ENCODE measurements around the gene GRID2.
"Not testable (repeated sequence)": the region's sequence is repeated elsewhere in the genome, so short reads cannot be mapped to it uniquely, and the experiment has no call there.

The GRID2 gene

GRCh38 chr4:93337196-93337595 is 1033.4 kb downstream of the GRID2 start:
- no peaks in the 10 kb centered on the region for H3K4me1 ChIP-seq (ENCODE audit: control insufficient read depth, insufficient read depth, low read length)
- no peak overlapping the region for H3K27ac ChIP-seq (ENCODE audit: low read depth, low read length)
- H3K27me3 ChIP-seq (ENCODE audit: control insufficient read depth, insufficient read depth, low read length) = no peaks in the 10 kb centered on the region
- no peak overlapping the region for H3K9ac ChIP-seq (ENCODE audit: low read length)
- no peaks in the 10 kb centered on the region for H3K36me3 ChIP-seq (ENCODE audit: control insufficient read depth, insufficient read depth, low read length)
- H3K4me3 ChIP-seq (ENCODE audit: low read length) = no peak overlapping the region

- no peaks in the 10 kb centered on the region for H3K36me3 ChIP-seq (ENCODE audit: control insufficient read depth, insufficient read depth, low read length)
- H3K27ac ChIP-seq (ENCODE audit: low read depth, low read length) = no peak overlapping the region
- H3K4me1 ChIP-seq (ENCODE audit: control insufficient read depth, insufficient read depth, low read length) = no peaks in the 10 kb centered on the region
Observed at GRCh38 chr4:93342738-93343137, 1039.0 kb downstream of the GRID2 start.

DNA sequence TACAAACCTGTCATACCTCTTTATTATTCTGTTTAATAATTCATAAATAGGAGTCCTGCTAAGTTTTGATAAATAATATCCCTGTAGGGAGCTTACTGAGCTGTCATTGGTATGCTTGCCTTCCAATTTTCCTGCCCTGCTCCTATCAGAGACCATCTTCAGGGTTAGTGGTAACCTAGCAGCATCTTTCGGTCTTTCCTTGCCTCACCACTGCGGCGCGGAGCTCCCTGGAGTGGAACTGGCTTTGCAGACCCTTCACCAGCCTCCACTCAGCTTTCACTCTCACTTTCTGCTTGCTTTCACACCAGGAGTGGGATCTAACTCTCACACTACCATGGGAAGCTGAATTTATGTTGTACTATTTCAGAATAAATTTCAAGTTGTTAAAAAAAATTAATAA is 1043.1 kb downstream of the GRID2 start:
- H3K27me3 ChIP-seq (ENCODE audit: control insufficient read depth, insufficient read depth, low read length) = no peaks in the 10 kb centered on the region
- H3K27ac ChIP-seq (ENCODE audit: low read depth, low read length) = no peak overlapping the region
- H3K4me1 ChIP-seq (ENCODE audit: control insufficient read depth, insufficient read depth, low read length) = no peaks in the 10 kb centered on the region
- no peak overlapping the region for H3K4me3 ChIP-seq (ENCODE audit: low read length)
- H3K36me3 ChIP-seq (ENCODE audit: control insufficient read depth, insufficient read depth, low read length) = no peaks in the 10 kb centered on the region
- H3K9ac ChIP-seq (ENCODE audit: low read length) = no peak overlapping the region

More at GRCh38 chr4:93342738-93343137, 1039.0 kb downstream of the GRID2 start:
- Histone ChIP-seq H3K4me3 (ENCODE audit: low read length) (no peak overlapping the region), H3K27me3 (ENCODE audit: control insufficient read depth, insufficient read depth, low read length) (no peaks in the 10 kb centered on the region), H3K9ac (ENCODE audit: low read length) (no peak overlapping the region)

DNA sequence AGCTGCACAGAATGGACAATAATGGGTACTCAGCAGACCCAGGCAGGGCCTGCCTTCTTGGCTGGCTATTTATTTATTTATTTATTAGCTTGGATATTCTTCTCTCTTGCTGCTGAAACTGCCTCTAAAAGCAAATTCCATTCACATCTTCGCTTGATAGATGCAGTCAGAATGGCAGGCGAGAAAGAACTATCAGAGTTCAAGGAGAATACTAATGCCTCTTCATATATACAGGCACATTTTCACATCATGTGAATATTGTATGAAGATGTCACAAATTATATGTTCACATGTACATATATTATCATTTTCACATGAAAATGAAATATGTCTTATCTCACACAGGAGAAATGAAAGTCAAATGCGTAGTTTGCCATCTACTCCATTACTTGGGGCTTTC is 1045.1 kb downstream of the GRID2 start:
- H3K4me1 ChIP-seq (ENCODE audit: control insufficient read depth, insufficient read depth, low read length) = no peaks in the 10 kb centered on the region
- no peak overlapping the region for H3K9ac ChIP-seq (ENCODE audit: low read length)
- H3K4me3 ChIP-seq (ENCODE audit: low read length) = no peak overlapping the region
- no peaks in the 10 kb centered on the region for H3K27me3 ChIP-seq (ENCODE audit: control insufficient read depth, insufficient read depth, low read length)
- no peaks in the 10 kb centered on the region for H3K36me3 ChIP-seq (ENCODE audit: control insufficient read depth, insufficient read depth, low read length)
- no peak overlapping the region for H3K27ac ChIP-seq (ENCODE audit: low read depth, low read length)

- no peak overlapping the region for H3K9ac ChIP-seq (ENCODE audit: low read length)
- H3K27me3 ChIP-seq (ENCODE audit: control insufficient read depth, insufficient read depth, low read length) = no peaks in the 10 kb centered on the region
- no peaks in the 10 kb centered on the region for H3K4me1 ChIP-seq (ENCODE audit: control insufficient read depth, insufficient read depth, low read length)
- H3K4me3 ChIP-seq (ENCODE audit: low read length) = no peak overlapping the region
- H3K27ac ChIP-seq (ENCODE audit: low read depth, low read length) = no peak overlapping the region
- H3K36me3 ChIP-seq (ENCODE audit: control insufficient read depth, insufficient read depth, low read length) = no peaks in the 10 kb centered on the region
Observed at GRCh38 chr4:93351846-93352245, 1048.1 kb downstream of the GRID2 start.

DNA sequence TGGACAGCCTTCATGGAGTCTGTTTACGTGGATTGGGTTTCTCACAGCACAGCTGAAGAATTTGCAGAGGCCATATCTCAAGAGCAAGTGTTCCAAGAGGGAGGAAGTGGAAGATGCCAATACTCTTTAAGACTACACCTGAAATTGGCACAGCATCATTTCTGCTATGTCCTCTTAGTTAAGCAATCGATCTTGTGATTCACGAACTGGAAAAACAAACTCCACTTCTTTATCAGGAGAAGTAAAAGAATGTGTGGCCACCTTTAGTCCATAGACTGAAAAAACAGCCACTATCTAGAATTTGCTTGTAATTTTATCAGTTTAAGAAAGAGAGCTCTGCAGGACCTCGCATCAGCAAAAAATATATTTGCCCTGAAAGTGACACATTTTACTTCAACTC is 1051.6 kb downstream of the GRID2 start:
- H3K4me1 ChIP-seq (ENCODE audit: control insufficient read depth, insufficient read depth, low read length) = no peaks in the 10 kb centered on the region
- H3K9ac ChIP-seq (ENCODE audit: low read length) = no peak overlapping the region
- H3K36me3 ChIP-seq (ENCODE audit: control insufficient read depth, insufficient read depth, low read length) = no peaks in the 10 kb centered on the region
- H3K27ac ChIP-seq (ENCODE audit: low read depth, low read length) = no peak overlapping the region
- H3K4me3 ChIP-seq (ENCODE audit: low read length) = no peak overlapping the region
- H3K27me3 ChIP-seq (ENCODE audit: control insufficient read depth, insufficient read depth, low read length) = no peaks in the 10 kb centered on the region

GRCh38 chr4:93359586-93359985 is 1055.8 kb downstream of the GRID2 start:
- no peaks in the 10 kb centered on the region for H3K27me3 ChIP-seq (ENCODE audit: control insufficient read depth, insufficient read depth, low read length)
- no peak overlapping the region for H3K9ac ChIP-seq (ENCODE audit: low read length)
- H3K4me1 ChIP-seq (ENCODE audit: control insufficient read depth, insufficient read depth, low read length) = no peaks in the 10 kb centered on the region
- H3K36me3 ChIP-seq (ENCODE audit: control insufficient read depth, insufficient read depth, low read length) = no peaks in the 10 kb centered on the region
- H3K4me3 ChIP-seq (ENCODE audit: low read length) = no peak overlapping the region
- no peak overlapping the region for H3K27ac ChIP-seq (ENCODE audit: low read depth, low read length)

DNA sequence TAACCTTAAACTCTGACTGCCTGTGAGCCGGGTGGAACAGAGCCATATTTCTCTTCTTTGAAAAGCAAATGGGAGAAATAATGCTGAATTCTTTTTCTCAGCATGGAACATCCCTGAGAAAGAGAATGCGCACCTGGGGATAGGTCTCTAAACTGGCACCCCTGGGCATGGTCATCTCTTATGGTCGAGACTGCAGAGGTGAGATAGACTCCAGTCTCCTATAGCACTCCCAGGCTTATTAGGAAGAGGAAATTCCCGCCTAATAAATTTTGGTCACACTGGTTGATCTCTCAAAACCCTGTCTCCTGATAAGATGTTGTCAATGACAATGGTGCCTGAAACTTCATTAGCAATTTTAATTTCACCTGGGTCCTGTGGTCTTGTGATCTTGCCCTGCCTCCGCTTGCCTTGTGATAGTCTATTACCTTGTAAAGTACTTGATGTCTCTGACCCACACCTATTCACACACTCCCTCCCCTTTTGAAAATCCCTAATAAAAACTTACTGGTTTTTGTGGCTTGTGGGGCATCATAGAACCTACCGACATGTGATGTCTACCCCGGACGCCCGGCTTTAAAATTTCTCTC is 1062.5 kb downstream of the GRID2 start:
- not testable (repeated sequence) for H3K9ac ChIP-seq (ENCODE audit: low read length); H3K4me3 ChIP-seq (ENCODE audit: low read length); H3K27me3 ChIP-seq (ENCODE audit: control insufficient read depth, insufficient read depth, low read length); H3K27ac ChIP-seq (ENCODE audit: low read depth, low read length); H3K36me3 ChIP-seq (ENCODE audit: control insufficient read depth, insufficient read depth, low read length); H3K4me1 ChIP-seq (ENCODE audit: control insufficient read depth, insufficient read depth, low read length)

DNA sequence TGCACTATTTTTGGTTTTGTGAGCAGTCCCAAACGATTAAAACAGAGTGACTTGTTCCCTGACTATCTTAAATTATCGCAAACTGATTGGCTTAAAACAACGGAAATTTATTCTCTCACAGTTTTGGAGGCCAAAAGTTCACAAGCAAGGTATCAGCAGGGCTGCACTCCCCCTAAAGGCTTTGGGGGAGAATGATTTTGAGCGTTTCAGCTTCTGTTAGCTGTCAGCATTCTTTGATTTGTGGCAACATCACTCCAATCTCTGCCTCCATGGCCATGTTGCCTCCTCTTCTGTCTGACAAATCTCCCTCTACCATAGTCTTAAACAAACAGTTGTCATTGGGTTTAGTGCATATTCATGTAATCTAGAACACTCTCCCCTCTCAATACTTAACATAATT is 1065.2 kb downstream of the GRID2 start:
- no peaks in the 10 kb centered on the region for H3K4me1 ChIP-seq (ENCODE audit: control insufficient read depth, insufficient read depth, low read length)
- no peaks in the 10 kb centered on the region for H3K36me3 ChIP-seq (ENCODE audit: control insufficient read depth, insufficient read depth, low read length)
- no peak overlapping the region for H3K4me3 ChIP-seq (ENCODE audit: low read length)
- no peaks in the 10 kb centered on the region for H3K27me3 ChIP-seq (ENCODE audit: control insufficient read depth, insufficient read depth, low read length)
- no peak overlapping the region for H3K9ac ChIP-seq (ENCODE audit: low read length)
- H3K27ac ChIP-seq (ENCODE audit: low read depth, low read length) = no peak overlapping the region

GRCh38 chr4:93370256-93370655 is 1066.5 kb downstream of the GRID2 start:
- no peak overlapping the region for H3K27ac ChIP-seq (ENCODE audit: low read depth, low read length)
- H3K4me3 ChIP-seq (ENCODE audit: low read length) = no peak overlapping the region
- H3K4me1 ChIP-seq (ENCODE audit: control insufficient read depth, insufficient read depth, low read length) = no peaks in the 10 kb centered on the region
- H3K9ac ChIP-seq (ENCODE audit: low read length) = no peak overlapping the region
- H3K36me3 ChIP-seq (ENCODE audit: control insufficient read depth, insufficient read depth, low read length) = no peaks in the 10 kb centered on the region
- H3K27me3 ChIP-seq (ENCODE audit: control insufficient read depth, insufficient read depth, low read length) = no peaks in the 10 kb centered on the region

GRCh38 chr4:93373893-93374860 is 1070.4 kb downstream of the GRID2 start:
- Histone ChIP-seq H3K9ac (ENCODE audit: low read length) (no peak overlapping the region), H3K27me3 (ENCODE audit: control insufficient read depth, insufficient read depth, low read length) (no peaks in the 10 kb centered on the region), H3K36me3 (ENCODE audit: control insufficient read depth, insufficient read depth, low read length) (no peaks in the 10 kb centered on the region), H3K27ac (ENCODE audit: low read depth, low read length) (no peak overlapping the region), H3K4me3 (ENCODE audit: low read length) (no peak overlapping the region), H3K4me1 (ENCODE audit: control insufficient read depth, insufficient read depth, low read length) (no peaks in the 10 kb centered on the region)

DNA sequence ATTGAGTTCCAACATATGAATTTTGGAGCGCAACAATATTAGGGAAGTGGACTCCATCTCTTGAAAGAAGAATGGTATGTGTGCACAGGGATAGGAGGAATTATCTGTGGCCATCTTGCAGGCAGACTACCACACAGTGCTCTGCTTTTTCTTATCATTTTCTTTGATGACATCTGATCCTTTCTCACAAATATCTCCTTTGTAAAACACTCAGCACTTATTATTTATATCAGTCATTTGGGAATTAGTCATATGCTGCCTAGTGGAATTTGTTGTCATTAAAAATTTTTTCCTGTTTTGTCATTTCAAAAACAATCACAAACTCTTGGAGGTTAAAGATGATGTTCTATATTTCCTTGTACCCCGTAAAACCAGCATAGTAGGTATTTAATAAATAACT is 1080.5 kb downstream of the GRID2 start:
- no peak overlapping the region for H3K27ac ChIP-seq (ENCODE audit: low read depth, low read length)
- no peak overlapping the region for H3K4me3 ChIP-seq (ENCODE audit: low read length)
- no peak overlapping the region for H3K9ac ChIP-seq (ENCODE audit: low read length)
- H3K4me1 ChIP-seq (ENCODE audit: control insufficient read depth, insufficient read depth, low read length) = no peaks in the 10 kb centered on the region
- no peaks in the 10 kb centered on the region for H3K27me3 ChIP-seq (ENCODE audit: control insufficient read depth, insufficient read depth, low read length)
- H3K36me3 ChIP-seq (ENCODE audit: control insufficient read depth, insufficient read depth, low read length) = no peaks in the 10 kb centered on the region

- no peak overlapping the region for H3K27ac ChIP-seq (ENCODE audit: low read depth, low read length)
- H3K36me3 ChIP-seq (ENCODE audit: control insufficient read depth, insufficient read depth, low read length) = no peaks in the 10 kb centered on the region
- no peaks in the 10 kb centered on the region for H3K4me1 ChIP-seq (ENCODE audit: control insufficient read depth, insufficient read depth, low read length)
- H3K4me3 ChIP-seq (ENCODE audit: low read length) = no peak overlapping the region
- H3K27me3 ChIP-seq (ENCODE audit: control insufficient read depth, insufficient read depth, low read length) = no peaks in the 10 kb centered on the region
- no peak overlapping the region for H3K9ac ChIP-seq (ENCODE audit: low read length)
Observed at GRCh38 chr4:93384887-93385286, 1081.1 kb downstream of the GRID2 start.
